NCI-H2171 (cell line): Measurements from ENCODE around the gene OR14I1.
"Not testable (repeated sequence)": the region's sequence is repeated elsewhere in the genome, so short reads cannot be mapped to it uniquely, and the experiment has no call there.

Source experiments
- DNase-seq: peaks from one replicate; lab custom pipeline; 2025; lab: John Stamatoyannopoulos, UW

Gene OR14I1

GRCh38 chr1:248686815-248687214 is 15.8 kb downstream of the OR14I1 start:
- DNase-seq, result no peak

- DNase-seq, result no peak
Measured at GRCh38 chr1:248681651-248682050, 20.9 kb downstream of the OR14I1 start.

- DNase-seq, result no peak
Measured at GRCh38 chr1:248670003-248670402, 32.6 kb downstream of the OR14I1 start.

- not testable (repeated sequence) for DNase-seq
Measured at GRCh38 chr1:248663453-248664328, 38.9 kb downstream of the OR14I1 start.

GRCh38 chr1:248656797-248657196 is 45.8 kb downstream of the OR14I1 start:
- DNase-seq, result not testable (repeated sequence)

- not testable (repeated sequence) for DNase-seq
Measured at GRCh38 chr1:248655354-248655753, 47.2 kb downstream of the OR14I1 start, which contains the start of gene OR2T27. Gene OR2T27 (minus strand): TSS chr1:248655528. CDS start chr1:248650884, 4,644 bp downstream.
